Left ventricle myocardium inferior (tissue), 1 donor: Measurements from ENCODE around the gene ORMDL2. TPM values are rescaled to one million over a fixed set of nuclear protein-coding genes. Genes with fewer than 3 reads are reported as not detected.

Experiments used
- DNase-seq: peaks from one replicate; pipeline ENCODE4 v3.0.0-alpha.2; 2020
- H3K27ac ChIP-seq: fragments of 200-600 bp; replicated peaks from 2 replicates; pipeline ENCODE4 v1.8.0; 2021
- H3K27me3 ChIP-seq: fragments of 200-600 bp; 2 replicates; pipeline ENCODE4 v1.8.0; 2021; ENCODE audit warnings: low read depth
- H3K36me3 ChIP-seq: fragments of 200-600 bp; 2 replicates; pipeline ENCODE4 v1.8.0; 2021
- H3K4me1 ChIP-seq: fragments of 200-600 bp; 2 replicates; pipeline ENCODE4 v1.8.0; 2021
- H3K4me3 ChIP-seq: fragments of 200-600 bp; 2 replicates; pipeline ENCODE4 v1.8.0; 2021; ENCODE audit warnings: mild to moderate bottlenecking, moderate library complexity
- H3K9me3 ChIP-seq: fragments of 200-600 bp; replicated peaks from 2 replicates; pipeline ENCODE4 v1.8.0; 2021
- CTCF ChIP-seq: fragments of 200-600 bp; IDR thresholded peaks from 2 replicates; pipeline ENCODE4 v1.8.0; 2021; ENCODE audit warnings: antibody characterized with exemption, mild to moderate bottlenecking, borderline replicate concordance
- intact Hi-C: fragments of 100-400 bp; cut with micrococcal nuclease; formaldehyde crosslinking; loops from one replicate; pipeline ENCODE4 v1.11.0; 2022
- total RNA-seq: library from RNA; stranded (reverse); fragmentation: NEBNext Ultra II Directional; extraction: Animal tissue kit (Norgen Biotek cat#: 25700); gene quantifications from one replicate; pipeline ENCODE4 v1.2.1, GENCODE V29; 2021
- donor health status: DM: no; HTN: yes; CAD: no; lungs with severe emphysema.

The ORMDL2 gene
- total RNA-seq, 1 donor from 2014 or later, result 13.3 TPM

GRCh38 chr12:55809274-55809673, 8.6 kb upstream of the ORMDL2 start:
- no peak for TF ChIP-seq CTCF
- intact Hi-C loops, result no loop called here
- Histone ChIP-seq H3K9me3 (no peaks in the 10 kb centered on the region), H3K4me3 (no peak overlapping the region), H3K4me1 (peaks cover 51% of the 10 kb centered on the region), H3K27me3 (no peaks in the 10 kb centered on the region), H3K27ac (no peak overlapping the region), H3K36me3 (peaks cover 33% of the 10 kb centered on the region)
- DNase-seq, result no peak

- Histone ChIP-seq H3K36me3 (peaks cover 44% of the 10 kb centered on the region), H3K27me3 (no peaks in the 10 kb centered on the region), H3K27ac (no peak overlapping the region), H3K9me3 (no peaks in the 10 kb centered on the region), H3K4me3 (no peak overlapping the region), H3K4me1 (peaks cover 61% of the 10 kb centered on the region)
- intact Hi-C loops, result no loop called here
- DNase-seq, result no peak
- TF ChIP-seq CTCF, result no peak
Observed at GRCh38 chr12:55812088-55812487, 5.8 kb upstream of the ORMDL2 start.

- Histone ChIP-seq H3K4me1 (peaks cover 75% of the 10 kb centered on the region), H3K36me3 (peaks cover 26% of the 10 kb centered on the region), H3K27ac (no peak overlapping the region), H3K9me3 (no peaks in the 10 kb centered on the region), H3K27me3 (no peaks in the 10 kb centered on the region), H3K4me3 (no peak overlapping the region)
- DNase-seq, result no peak
- intact Hi-C loops, result no loop called here
- TF ChIP-seq CTCF, result no peak
Observed at GRCh38 chr12:55814257-55814656, 3.6 kb upstream of the ORMDL2 start.

GRCh38 chr12:55815473-55815872, 2.4 kb upstream of the ORMDL2 start:
- no peak for TF ChIP-seq CTCF
- peak overlapping the region; percentile 84 for H3K4me3 ChIP-seq
- DNase-seq, result no peak
- H3K4me1 ChIP-seq, result peaks cover 75% of the 10 kb centered on the region
- no peaks in the 10 kb centered on the region for H3K27me3 ChIP-seq
- H3K9me3 ChIP-seq, result no peaks in the 10 kb centered on the region
- intact Hi-C loops, result no loop called here
- H3K36me3 ChIP-seq, result peaks cover 34% of the 10 kb centered on the region
- H3K27ac ChIP-seq, result no peak overlapping the region

- no peak for DNase-seq
- Histone ChIP-seq H3K9me3 (no peaks in the 10 kb centered on the region), H3K27ac (peak overlapping the region; percentile 91), H3K4me1 (peaks cover 65% of the 10 kb centered on the region), H3K27me3 (no peaks in the 10 kb centered on the region), H3K4me3 (peak overlapping the region; percentile 84), H3K36me3 (peaks cover 48% of the 10 kb centered on the region)
- intact Hi-C loops, result no loop called here
- TF ChIP-seq CTCF, result no peak
Observed at GRCh38 chr12:55816881-55817344, 928 bp upstream of the ORMDL2 start.
